OCI-LY7 (cell line): ENCODE results near the gene OR2A1.
"Not testable (repeated sequence)": the region's sequence is repeated elsewhere in the genome, so short reads cannot be mapped to it uniquely, and the experiment has no call there.

Source experiments
- CTCF ChIP-seq: fragments of 200-600 bp; sonication (generic); conservative IDR thresholded peaks from 2 replicates; pipeline ENCODE4 v1.5.1; 2014; ENCODE audit warnings: mild to moderate bottlenecking, antibody characterized with exemption, low read length, moderate library complexity, mixed read lengths
- EZH2phosphoT487 ChIP-seq: fragments of 200-600 bp; sonication (generic); IDR thresholded peaks from 2 replicates; pipeline ENCODE4 v1.6.1; 2018; ENCODE audit warnings: low read depth, borderline replicate concordance, mild to moderate bottlenecking, mixed run types, antibody characterized with exemption, low read length, moderate library complexity, mixed read lengths

GRCh38 chr7:144287171-144287784 lies 24.9 kb upstream of the OR2A1 start:
- not testable (repeated sequence) for TF ChIP-seq CTCF, EZH2phosphoT487
